ENCODE results near the gene ARF6.

- no peak for TF ChIP-seq POLR2A (IDR thresholded peaks at IDR 0.05; ENCODE audit: low read depth)
- TF ChIP-seq, protein P1, sequence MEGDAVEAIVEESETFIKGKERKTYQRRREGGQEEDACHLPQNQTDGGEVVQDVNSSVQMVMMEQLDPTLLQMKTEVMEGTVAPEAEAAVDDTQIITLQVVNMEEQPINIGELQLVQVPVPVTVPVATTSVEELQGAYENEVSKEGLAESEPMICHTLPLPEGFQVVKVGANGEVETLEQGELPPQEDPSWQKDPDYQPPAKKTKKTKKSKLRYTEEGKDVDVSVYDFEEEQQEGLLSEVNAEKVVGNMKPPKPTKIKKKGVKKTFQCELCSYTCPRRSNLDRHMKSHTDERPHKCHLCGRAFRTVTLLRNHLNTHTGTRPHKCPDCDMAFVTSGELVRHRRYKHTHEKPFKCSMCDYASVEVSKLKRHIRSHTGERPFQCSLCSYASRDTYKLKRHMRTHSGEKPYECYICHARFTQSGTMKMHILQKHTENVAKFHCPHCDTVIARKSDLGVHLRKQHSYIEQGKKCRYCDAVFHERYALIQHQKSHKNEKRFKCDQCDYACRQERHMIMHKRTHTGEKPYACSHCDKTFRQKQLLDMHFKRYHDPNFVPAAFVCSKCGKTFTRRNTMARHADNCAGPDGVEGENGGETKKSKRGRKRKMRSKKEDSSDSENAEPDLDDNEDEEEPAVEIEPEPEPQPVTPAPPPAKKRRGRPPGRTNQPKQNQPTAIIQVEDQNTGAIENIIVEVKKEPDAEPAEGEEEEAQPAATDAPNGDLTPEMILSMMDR (IDR thresholded peaks at IDR 0.05) = peak; percentile 77 to 82 (median 78)
- TF ChIP-seq POLR2AphosphoS5 (IDR thresholded peaks at IDR 0.05) = peak in 1 of 2 donors; percentile 63
Measured at GRCh38 chr14:49865431-49865859, 27.4 kb upstream of the ARF6 start.
